ENCODE measurements around the gene TMEM121B. TPM values are rescaled to one million over a fixed set of nuclear protein-coding genes. Genes with fewer than 3 reads are reported as not detected.

Gene TMEM121B
- total RNA-seq, 2 donors from 2014 or later, result 0.55 to 1.1 TPM

- H3K4me3 ChIP-seq, result peak overlapping the region; percentile 50 to 73
- H3K36me3 ChIP-seq, result no peaks in the 10 kb centered on the region
- no peaks in the 10 kb centered on the region for H3K9me3 ChIP-seq
- H3K4me1 ChIP-seq, result peaks cover 0 to 46% of the 10 kb centered on the region in 2 donors
- TF ChIP-seq CTCF (IDR thresholded peaks at IDR 0.05), result no peak
- DNase-seq (ENCODE audit: low spot score), result peak; percentile 60
- H3K27me3 ChIP-seq, result no peaks in the 10 kb centered on the region
- H3K27ac ChIP-seq, result peak overlapping the region; percentile 89 to 93
These were observed 38.4 kb upstream of the TMEM121B start for GRCh38 chr22:17159504-17159951.

- DNase-seq (ENCODE audit: low spot score), result peak; percentile 93
- Histone ChIP-seq H3K4me3 (peak within 1 kb of the TSS; percentile 50 to 73), H3K36me3 (no peaks in the 10 kb centered on the region), H3K9me3 (no peaks in the 10 kb centered on the region), H3K4me1 (peaks cover 0 to 47% of the 10 kb centered on the region in 2 donors), H3K27ac (peak within 1 kb of the TSS; percentile 89 to 93), H3K27me3 (no peaks in the 10 kb centered on the region)
- TF ChIP-seq CTCF (IDR thresholded peaks at IDR 0.05), result no peak
These were observed 37.7 kb upstream of the TMEM121B start, which contains the start of gene HDHD5 for GRCh38 chr22:17158568-17159503. HDHD5 (minus strand) TSS chr22:17159277; CDS start chr22:17159251, 26 bp downstream.

GRCh38 chr22:17158176-17158567 lies 37.0 kb upstream of the TMEM121B start:
- no peaks in the 10 kb centered on the region for H3K9me3 ChIP-seq
- peak overlapping the region; percentile 50 to 73 for H3K4me3 ChIP-seq
- H3K27ac ChIP-seq, result peak overlapping the region; percentile 89 to 93
- TF ChIP-seq CTCF (IDR thresholded peaks at IDR 0.05), result no peak
- no peaks in the 10 kb centered on the region for H3K36me3 ChIP-seq
- DNase-seq (ENCODE audit: low spot score), result no peak
- peaks cover 0 to 47% of the 10 kb centered on the region in 2 donors for H3K4me1 ChIP-seq
- no peaks in the 10 kb centered on the region for H3K27me3 ChIP-seq

GRCh38 chr22:17157714-17158113 lies 36.6 kb upstream of the TMEM121B start:
- no peak for DNase-seq (ENCODE audit: low spot score)
- no peak for TF ChIP-seq CTCF (IDR thresholded peaks at IDR 0.05)
- Histone ChIP-seq H3K36me3 (no peaks in the 10 kb centered on the region), H3K9me3 (no peaks in the 10 kb centered on the region), H3K4me1 (peaks cover 0 to 47% of the 10 kb centered on the region in 2 donors), H3K27me3 (no peaks in the 10 kb centered on the region), H3K27ac (peak overlapping the region; percentile 89 to 93), H3K4me3 (peak overlapping the region; percentile 50 to 73)

- H3K27ac ChIP-seq, result no peak overlapping the region
- DNase-seq (ENCODE audit: low spot score), result no peak
- no peaks in the 10 kb centered on the region for H3K9me3 ChIP-seq
- no peak for TF ChIP-seq CTCF (IDR thresholded peaks at IDR 0.05)
- H3K4me1 ChIP-seq, result peaks cover 0 to 50% of the 10 kb centered on the region in 2 donors
- H3K36me3 ChIP-seq, result no peaks in the 10 kb centered on the region
- H3K27me3 ChIP-seq, result no peaks in the 10 kb centered on the region
- H3K4me3 ChIP-seq, result no peak overlapping the region
These were observed 34.8 kb upstream of the TMEM121B start for GRCh38 chr22:17155941-17156340.
